Stimulated activated CD8-positive, alpha-beta memory T cell treated with anti-CD3 and anti-CD28 coated beads, Interleukin-4, amount 100 ng/mL, for 4 hours (primary cell): ENCODE results near the gene LRRC53.

Experiments used
- DNase-seq, 2 donors: peaks; one replicate each; pipeline ENCODE4 v3.0.0-alpha.2; 2020; ENCODE audit warnings: low read depth in 2 of 2, low spot score in 1 of 2

The LRRC53 gene

GRCh38 chr1:74504125-74504932 is 8.1 kb downstream of the LRRC53 start:
- no peak for DNase-seq

GRCh38 chr1:74502858-74503257 is 9.6 kb downstream of the LRRC53 start:
- no peak for DNase-seq

GRCh38 chr1:74502432-74502831 is 10.0 kb downstream of the LRRC53 start:
- DNase-seq, result no peak

GRCh38 chr1:74498901-74499300 is 13.5 kb downstream of the LRRC53 start:
- no peak for DNase-seq

GRCh38 chr1:74496669-74497068 is 15.7 kb downstream of the LRRC53 start:
- no peak for DNase-seq

GRCh38 chr1:74486036-74486435 is 26.4 kb downstream of the LRRC53 start:
- no peak for DNase-seq

GRCh38 chr1:74485622-74486021 is 26.8 kb downstream of the LRRC53 start:
- no peak for DNase-seq

GRCh38 chr1:74481607-74482006 is 30.8 kb downstream of the LRRC53 start:
- no peak for DNase-seq

- DNase-seq, result no peak
These were observed 32.3 kb downstream of the LRRC53 start for GRCh38 chr1:74480068-74480467.

GRCh38 chr1:74478979-74479378 is 33.4 kb downstream of the LRRC53 start:
- DNase-seq, result no peak

- DNase-seq, result no peak
These were observed 37.8 kb downstream of the LRRC53 start for GRCh38 chr1:74474585-74474984.

- DNase-seq, result no peak
These were observed 40.9 kb downstream of the LRRC53 start for GRCh38 chr1:74471470-74471869.

GRCh38 chr1:74470936-74471335 is 41.5 kb downstream of the LRRC53 start:
- no peak for DNase-seq

GRCh38 chr1:74470251-74470650 is 42.2 kb downstream of the LRRC53 start:
- DNase-seq, result no peak

- DNase-seq, result no peak
These were observed 43.3 kb downstream of the LRRC53 start for GRCh38 chr1:74468982-74469603.

GRCh38 chr1:74467786-74468377 is 44.5 kb downstream of the LRRC53 start:
- DNase-seq, result no peak

GRCh38 chr1:74465193-74465681 is 47.2 kb downstream of the LRRC53 start:
- no peak for DNase-seq

GRCh38 chr1:74464037-74464436 is 48.4 kb downstream of the LRRC53 start:
- no peak for DNase-seq

GRCh38 chr1:74463333-74463988 is 49.0 kb downstream of the LRRC53 start:
- DNase-seq, result no peak

GRCh38 chr1:74457253-74457652 is 55.2 kb downstream of the LRRC53 start:
- DNase-seq, result no peak

GRCh38 chr1:74455390-74455789 is 57.0 kb downstream of the LRRC53 start:
- DNase-seq, result no peak

- no peak for DNase-seq
These were observed 59.1 kb downstream of the LRRC53 start for GRCh38 chr1:74453277-74453676.
